NOMO-1 (cell line): ENCODE results near the gene MTPN.
A peak's percentile ranks its signal among the peaks of the same experiment; 100 is the strongest.

ENCODE experiments used
- DNase-seq, 2 experiments: peaks; one replicate each; lab custom pipeline; 2025; ENCODE audit not compliant: unreplicated experiment in 2 of 2; lab: John Stamatoyannopoulos, UW

MTPN gene, protein sequence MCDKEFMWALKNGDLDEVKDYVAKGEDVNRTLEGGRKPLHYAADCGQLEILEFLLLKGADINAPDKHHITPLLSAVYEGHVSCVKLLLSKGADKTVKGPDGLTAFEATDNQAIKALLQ

DNA sequence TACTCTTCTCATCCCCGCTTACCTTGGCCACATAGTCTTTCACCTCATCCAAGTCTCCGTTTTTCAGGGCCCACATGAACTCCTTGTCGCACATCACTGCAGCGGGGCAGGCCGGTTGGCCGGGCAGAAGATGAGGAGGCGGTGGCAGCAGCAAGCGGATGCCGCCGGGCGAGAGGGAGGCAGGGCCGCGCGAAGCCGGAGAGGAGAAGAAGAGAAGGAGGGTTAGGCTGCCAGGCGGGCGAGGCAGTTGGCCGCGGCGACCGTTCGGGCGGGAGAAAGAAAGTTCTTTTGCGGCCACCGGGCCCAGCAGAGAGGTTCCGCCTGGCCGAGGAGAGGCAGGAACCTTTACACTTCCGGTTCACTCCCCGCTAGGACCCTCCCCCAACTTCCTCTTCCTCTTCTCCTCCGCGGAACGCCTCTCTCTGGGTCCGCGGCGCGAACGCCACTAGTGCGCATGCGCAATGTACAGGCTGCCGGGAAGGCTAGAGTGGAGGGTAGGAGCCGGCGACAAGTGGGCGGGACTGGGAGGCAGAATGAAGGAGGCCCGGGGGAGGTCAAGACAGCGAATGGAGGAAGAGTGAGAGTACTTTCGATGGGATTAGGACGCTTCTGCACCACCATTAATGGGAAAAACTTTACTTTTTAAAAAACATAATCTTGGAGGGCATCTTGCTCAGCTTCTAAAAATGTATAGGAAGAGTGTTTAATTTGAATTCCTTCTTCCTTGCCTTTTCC lies at the start of gene MTPN:
MTPN (minus strand) TSS at position 353 of the 735 bp plus-strand sequence; CDS start at position 94, 259 bp downstream.
- DNase-seq = peak; percentile 68 to 76

- no peak for DNase-seq
Measured at GRCh38 chr7:136026209-136026608, 49.0 kb upstream of the MTPN start.

GRCh38 chr7:136023134-136023869 lies 46.1 kb upstream of the MTPN start:
- no peak for DNase-seq

DNA sequence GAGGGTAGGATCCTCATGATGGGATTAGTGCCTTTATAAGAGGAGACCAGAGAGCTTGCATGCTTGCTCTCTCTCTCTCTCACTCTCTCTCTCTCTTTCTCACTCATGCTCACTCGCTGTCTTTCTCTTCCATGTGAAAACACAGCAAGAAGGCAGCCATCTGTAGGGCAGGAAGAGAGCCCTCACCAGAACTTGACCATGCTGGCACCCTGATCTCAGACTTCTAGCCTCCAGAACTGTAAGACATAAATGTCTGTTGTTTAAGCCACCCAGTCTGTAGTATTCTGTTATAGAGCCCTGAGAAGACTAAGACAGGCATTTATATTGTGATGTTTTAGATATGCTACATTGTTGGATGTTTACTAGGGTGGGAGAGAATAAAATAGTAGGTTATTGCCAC lies 43.4 kb upstream of the MTPN start:
- no peak for DNase-seq

DNA sequence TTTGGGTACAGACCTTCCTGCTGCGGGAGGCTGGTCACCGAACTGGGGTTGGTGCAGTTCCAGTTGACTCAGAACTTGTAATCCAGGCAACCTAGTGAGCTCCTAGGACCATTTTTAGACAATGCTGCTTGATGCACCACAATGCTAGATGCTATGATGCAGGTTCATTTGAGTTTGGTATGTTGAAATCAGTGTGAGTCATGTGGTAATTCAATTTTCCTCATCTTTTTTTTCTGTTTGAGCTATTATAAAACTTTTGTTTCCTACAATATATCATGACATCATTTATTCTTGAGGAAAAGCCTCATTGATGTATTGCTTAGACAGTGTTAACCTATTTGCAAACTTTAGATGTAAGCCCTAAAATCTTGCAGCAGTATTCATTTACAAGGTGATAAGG lies 40.9 kb upstream of the MTPN start:
- no peak for DNase-seq

- no peak for DNase-seq
Measured at GRCh38 chr7:136016649-136017395, 39.7 kb upstream of the MTPN start.

DNA sequence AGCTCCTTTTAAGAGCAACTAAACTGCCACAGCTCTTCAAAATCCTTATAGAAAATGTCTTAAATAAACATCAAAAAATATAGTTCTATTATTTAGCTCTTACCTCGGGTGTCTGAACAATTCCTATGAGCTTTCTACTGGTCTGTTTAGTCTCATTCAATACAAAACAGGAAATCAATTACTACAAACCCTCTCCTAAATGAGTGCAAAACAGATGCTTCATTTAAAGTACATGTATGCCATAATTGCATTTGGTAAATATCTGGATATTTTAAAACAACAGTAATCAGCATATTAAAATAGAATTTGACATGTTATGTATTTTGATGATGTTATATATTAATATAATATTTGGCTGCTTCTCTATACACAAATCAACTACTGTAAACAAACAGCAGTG lies 38.5 kb upstream of the MTPN start:
- no peak for DNase-seq

- DNase-seq = no peak
Measured at GRCh38 chr7:136014659-136015058, 37.5 kb upstream of the MTPN start.

DNA sequence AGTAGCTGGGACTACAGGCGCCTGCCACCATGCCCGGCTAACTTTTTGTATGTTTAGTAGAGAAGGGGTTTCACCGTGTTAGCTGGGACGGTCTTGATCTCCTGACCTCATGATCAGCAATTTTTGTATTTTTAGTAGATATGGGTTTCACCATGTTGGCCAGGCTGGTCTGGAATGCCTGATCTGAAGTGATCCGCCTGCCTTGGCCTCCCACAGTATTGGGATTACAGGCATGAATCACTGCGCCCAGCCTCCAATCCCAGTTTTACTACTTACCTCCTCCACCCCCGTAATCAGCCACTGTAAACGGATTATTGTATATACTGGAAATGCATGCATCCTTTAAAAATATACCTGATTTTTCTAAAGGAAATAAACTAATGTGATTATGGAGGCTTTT lies 35.1 kb upstream of the MTPN start:
- DNase-seq = no peak

GRCh38 chr7:136009488-136010079 lies 32.4 kb upstream of the MTPN start:
- DNase-seq = peak in 1 of 2 experiments; percentile 9

GRCh38 chr7:136006208-136006607 lies 29.0 kb upstream of the MTPN start:
- DNase-seq = no peak

DNA sequence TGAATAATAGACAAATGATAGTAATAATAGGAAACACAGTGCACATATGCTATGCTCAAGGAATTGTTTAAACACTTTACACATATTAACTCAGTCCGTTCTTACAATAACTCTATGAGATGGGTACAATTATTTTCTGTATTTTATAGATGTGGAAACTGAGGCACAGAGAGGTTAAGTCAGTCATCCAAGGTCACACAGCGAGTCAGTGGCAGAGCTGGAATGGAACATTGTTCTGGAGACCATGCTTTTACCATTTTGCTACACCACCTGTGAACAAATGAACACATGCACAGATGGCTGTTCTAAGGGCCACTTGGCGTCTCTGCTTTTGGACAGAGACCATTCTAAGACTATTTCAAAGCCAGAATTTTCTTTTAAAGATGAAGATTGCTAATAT lies 26.9 kb upstream of the MTPN start:
- DNase-seq = no peak

DNA sequence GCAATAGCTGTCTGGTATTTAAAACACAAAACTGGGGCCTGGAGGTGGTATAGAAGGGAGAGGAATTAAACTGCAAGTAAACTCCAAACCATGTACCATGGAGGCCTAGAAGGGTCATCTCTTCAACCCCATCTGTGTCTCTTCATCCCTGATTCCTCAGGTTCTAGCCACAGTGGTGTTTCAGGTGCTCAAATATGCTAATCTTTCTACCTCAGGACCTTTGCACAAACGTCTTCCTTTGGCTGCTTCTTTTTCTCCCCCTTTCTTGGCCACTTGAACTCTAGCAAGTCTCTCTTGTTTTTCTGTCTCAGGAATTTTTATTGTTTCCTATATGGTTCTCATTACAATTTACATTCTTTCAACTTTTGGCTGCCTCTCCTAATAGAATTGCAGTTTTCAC lies 25.6 kb upstream of the MTPN start:
- DNase-seq = no peak

GRCh38 chr7:136000288-136000913 lies 23.2 kb upstream of the MTPN start:
- no peak for DNase-seq

DNA sequence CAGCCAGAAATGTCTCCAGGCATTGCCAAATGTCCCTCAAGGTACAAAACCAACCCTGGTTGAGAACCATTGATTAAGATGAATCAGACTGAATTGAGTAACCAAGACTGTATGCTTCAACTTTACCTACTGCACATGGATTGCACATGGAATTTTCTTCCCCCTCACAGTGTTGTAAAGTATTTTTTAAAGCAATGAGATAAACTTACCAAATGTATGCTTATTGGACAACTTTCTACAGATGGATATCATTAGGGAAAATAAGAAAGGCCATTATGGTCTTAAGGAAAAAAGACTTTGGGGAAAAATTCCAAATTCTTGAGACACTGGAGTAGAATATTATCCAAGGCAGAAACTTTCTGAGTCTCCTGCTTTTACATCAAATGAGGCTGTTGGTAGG lies 20.9 kb upstream of the MTPN start:
- DNase-seq = no peak

DNA sequence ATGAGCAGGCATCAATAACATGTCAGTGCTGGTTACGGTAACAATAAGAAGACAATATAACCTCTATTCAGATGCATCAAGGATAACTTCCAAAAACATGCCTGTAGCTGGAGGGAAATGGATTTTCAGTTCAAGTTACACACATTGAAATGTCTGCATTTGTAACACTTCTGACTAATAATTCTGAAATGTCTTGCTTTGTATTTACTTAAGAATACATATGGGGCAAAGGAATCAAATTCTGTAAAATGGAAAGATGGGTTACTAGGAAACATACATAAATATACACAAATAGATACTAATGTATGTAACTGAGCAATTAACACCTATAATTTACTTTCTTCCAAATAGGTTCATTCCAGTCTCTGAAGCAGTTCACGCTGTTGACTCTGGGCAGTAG lies 18.6 kb upstream of the MTPN start:
- no peak for DNase-seq

DNA sequence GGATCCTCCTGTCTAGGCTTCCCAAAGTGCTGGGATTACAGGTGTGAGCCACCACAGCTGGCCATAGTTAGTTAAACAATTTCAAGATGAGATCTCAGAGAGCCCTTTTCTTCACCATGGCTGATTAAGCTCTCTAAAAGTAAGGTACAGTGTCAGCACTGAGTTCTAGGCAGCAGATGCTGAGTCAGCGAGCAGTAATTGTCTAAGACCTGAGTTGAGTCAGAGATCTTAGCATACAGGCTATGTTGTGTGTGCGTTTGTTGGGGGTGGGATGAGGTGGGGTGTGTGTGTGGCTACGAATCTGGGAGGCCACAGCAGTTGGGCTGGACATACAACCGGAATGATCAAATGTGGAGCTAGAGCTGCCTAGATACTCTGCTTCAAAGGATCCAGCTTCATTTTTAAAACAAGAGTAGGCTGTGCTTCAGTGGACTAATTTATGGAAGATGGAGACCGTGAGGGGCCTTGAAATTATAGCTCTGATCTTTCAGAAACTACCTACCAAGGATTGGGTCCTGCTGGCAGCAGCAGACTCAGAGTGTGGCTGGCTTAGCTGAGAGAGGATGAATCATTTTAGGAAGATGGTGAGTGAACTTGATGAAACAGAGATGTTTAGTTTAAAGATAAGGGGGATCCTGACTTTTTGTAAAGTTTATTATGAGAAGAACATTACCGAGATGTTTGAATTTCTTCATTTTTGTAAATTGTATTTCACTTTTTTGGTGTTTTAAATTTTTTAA lies 17.5 kb upstream of the MTPN start:
- no peak for DNase-seq

DNA sequence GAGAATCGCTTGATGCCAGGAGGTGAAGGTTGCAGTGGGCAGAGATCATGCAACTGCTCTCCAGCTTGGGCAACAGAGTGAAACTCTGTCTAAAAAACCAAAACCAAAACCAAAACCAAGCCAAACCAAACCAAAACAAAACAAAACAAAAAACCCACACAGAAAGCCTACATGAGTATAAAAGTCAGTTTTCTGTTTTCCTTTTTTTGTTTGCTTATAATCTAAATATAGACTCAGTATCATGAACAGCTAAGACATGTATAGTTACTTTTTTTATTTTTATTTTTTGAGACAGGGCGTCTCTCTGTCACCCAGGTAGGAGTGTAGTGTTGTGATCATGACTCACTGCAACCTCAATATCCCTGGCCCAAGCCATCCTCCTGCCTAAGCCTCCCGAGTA lies 16.8 kb upstream of the MTPN start:
- no peak for DNase-seq

GRCh38 chr7:135991906-135992305 lies 14.7 kb upstream of the MTPN start:
- no peak for DNase-seq

GRCh38 chr7:135991322-135991721 lies 14.2 kb upstream of the MTPN start:
- no peak for DNase-seq
